ENCODE results near the gene PLXNB1. TPM values are rescaled to one million over a fixed set of nuclear protein-coding genes. Genes with fewer than 3 reads are reported as not detected.

Gene PLXNB1
- total RNA-seq, 1 donor from 2014 or later: 115 TPM

GRCh38 chr3:48430708-48431101, 819 bp upstream of the PLXNB1 start:
- TF ChIP-seq CTCF (IDR thresholded peaks at IDR 0.05; ENCODE audit: insufficient read depth, low read length, poor library complexity, severe bottlenecking): no peak
- H3K4me3 ChIP-seq (ENCODE audit: low read depth, low read length): no peak overlapping the region
- DNase-seq (ENCODE audit: low read depth): no peak

GRCh38 chr3:48429317-48429959, 448 bp downstream of the PLXNB1 start:
- TF ChIP-seq CTCF (IDR thresholded peaks at IDR 0.05; ENCODE audit: insufficient read depth, low read length, poor library complexity, severe bottlenecking): no peak
- no peak for DNase-seq (ENCODE audit: low read depth)
- Histone ChIP-seq H3K4me3 (ENCODE audit: low read depth, low read length) (peak overlapping the region; percentile 81), H3K27me3 (ENCODE audit: control insufficient read depth, insufficient read depth, low read length) (no peaks in the 10 kb centered on the region), H3K36me3 (ENCODE audit: control insufficient read depth, insufficient read depth, low read length) (peaks cover under 1% of the 10 kb centered on the region)

More at GRCh38 chr3:48430708-48431101, 819 bp upstream of the PLXNB1 start:
- H3K27me3 ChIP-seq (ENCODE audit: control insufficient read depth, insufficient read depth, low read length): no peaks in the 10 kb centered on the region
- no peaks in the 10 kb centered on the region for H3K36me3 ChIP-seq (ENCODE audit: control insufficient read depth, insufficient read depth, low read length)

GRCh38 chr3:48428572-48429316, 1.1 kb downstream of the PLXNB1 start:
- Histone ChIP-seq H3K36me3 (ENCODE audit: control insufficient read depth, insufficient read depth, low read length) (peaks cover 3% of the 10 kb centered on the region), H3K4me3 (ENCODE audit: low read depth, low read length) (peak overlapping the region; percentile 81), H3K27me3 (ENCODE audit: control insufficient read depth, insufficient read depth, low read length) (no peaks in the 10 kb centered on the region)
- no peak for DNase-seq (ENCODE audit: low read depth)
- no peak for TF ChIP-seq CTCF (IDR thresholded peaks at IDR 0.05; ENCODE audit: insufficient read depth, low read length, poor library complexity, severe bottlenecking)

GRCh38 chr3:48428088-48428571, 1.8 kb downstream of the PLXNB1 start:
- Histone ChIP-seq H3K27me3 (ENCODE audit: control insufficient read depth, insufficient read depth, low read length) (no peaks in the 10 kb centered on the region), H3K4me3 (ENCODE audit: low read depth, low read length) (peak overlapping the region; percentile 81), H3K36me3 (ENCODE audit: control insufficient read depth, insufficient read depth, low read length) (peaks cover 3% of the 10 kb centered on the region)
- DNase-seq (ENCODE audit: low read depth): no peak
- TF ChIP-seq CTCF (IDR thresholded peaks at IDR 0.05; ENCODE audit: insufficient read depth, low read length, poor library complexity, severe bottlenecking): no peak

- H3K4me3 ChIP-seq (ENCODE audit: low read depth, low read length): peak overlapping the region; percentile 81
- H3K36me3 ChIP-seq (ENCODE audit: control insufficient read depth, insufficient read depth, low read length): peaks cover 3% of the 10 kb centered on the region
- TF ChIP-seq CTCF (IDR thresholded peaks at IDR 0.05; ENCODE audit: insufficient read depth, low read length, poor library complexity, severe bottlenecking): no peak
- H3K27me3 ChIP-seq (ENCODE audit: control insufficient read depth, insufficient read depth, low read length): no peaks in the 10 kb centered on the region
- DNase-seq (ENCODE audit: low read depth): no peak
Measured at GRCh38 chr3:48427630-48427962, 2.3 kb downstream of the PLXNB1 start.

All from kidney epithelial cell (primary cell).